Head of caudate nucleus (tissue), 42 donors: ENCODE data around the gene MSH5.
"Not testable (repeated sequence)": the region's sequence is repeated elsewhere in the genome, so short reads cannot be mapped to it uniquely, and the experiment has no call there.

ENCODE experiments used
- DNase-seq, 42 donors: peaks; one replicate each; pipeline versions ENCODE4 v3.0.0 to v3.0.0-alpha.2; 2020 to 2021; ENCODE audit warnings: mixed read lengths in 7 of 42
- intact Hi-C: fragments of 100-400 bp; cut with DNase I; formaldehyde crosslinking; loops from one replicate; pipeline ENCODE4 v1.15.0; 2022

MSH5 gene

DNA sequence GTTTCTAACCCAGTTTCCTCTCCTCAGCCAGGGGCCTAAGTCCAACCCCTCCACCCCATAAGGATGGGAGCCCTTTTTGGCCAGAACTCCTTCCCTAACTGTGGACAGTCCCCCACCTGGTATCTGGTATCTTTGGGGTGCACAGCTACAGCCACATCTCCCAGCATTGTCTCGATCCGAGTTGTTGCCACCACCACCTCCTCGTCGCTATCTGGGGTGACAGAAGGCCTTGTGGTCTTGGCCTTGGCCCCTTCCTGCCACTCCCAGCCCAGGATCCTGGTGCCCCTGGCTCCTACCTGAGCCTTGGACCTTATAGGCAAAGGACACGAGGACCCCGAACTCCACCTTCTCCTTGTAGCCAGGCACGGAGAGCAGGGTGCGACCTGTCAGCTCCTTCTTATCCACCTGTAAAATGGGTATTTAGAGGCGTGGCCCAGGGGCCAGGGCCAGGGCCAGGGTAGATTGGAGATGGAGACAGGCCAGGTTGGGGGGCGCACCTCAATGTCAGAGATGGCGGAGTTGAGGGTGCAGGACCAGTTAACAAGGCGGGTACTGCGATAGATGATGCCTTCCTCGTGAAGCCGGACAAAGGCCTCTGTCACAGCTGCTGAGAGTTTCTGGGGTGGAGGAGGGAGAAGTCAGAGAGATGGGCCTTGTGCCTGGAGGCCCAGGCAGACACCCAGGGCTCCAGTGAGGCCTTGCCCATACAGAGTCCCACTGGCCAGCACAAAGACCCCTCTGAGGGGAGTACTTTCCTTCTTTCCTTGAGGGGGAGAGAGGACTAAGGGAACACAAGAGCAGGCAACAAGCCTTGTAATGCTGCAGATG, 44.5 kb downstream of the MSH5 start:
- DNase-seq = peak in 1 of 42 donors; percentile 32
- intact Hi-C loops = no loop called here

DNA sequence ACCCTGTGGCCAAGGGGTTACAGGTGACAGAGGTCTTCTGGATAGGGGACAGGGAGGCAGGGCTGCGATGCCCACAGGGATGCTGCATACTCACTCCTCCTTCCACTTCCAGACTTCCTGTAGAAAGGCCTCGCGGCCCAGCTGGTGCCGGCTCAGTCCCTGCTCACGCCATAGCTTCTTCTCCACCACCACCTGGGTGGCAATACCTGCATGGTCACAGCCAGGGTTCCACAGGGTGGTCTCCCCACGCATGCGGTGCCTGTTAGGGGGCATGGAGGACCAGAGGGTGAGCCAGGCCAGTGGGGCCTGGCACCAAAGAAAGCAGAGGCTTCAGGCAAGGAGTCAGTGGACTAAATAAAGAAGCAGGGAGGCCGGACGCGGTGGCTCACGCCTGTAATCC, 45.7 kb downstream of the MSH5 start:
- DNase-seq = no peak
- intact Hi-C loops = no loop called here

DNA sequence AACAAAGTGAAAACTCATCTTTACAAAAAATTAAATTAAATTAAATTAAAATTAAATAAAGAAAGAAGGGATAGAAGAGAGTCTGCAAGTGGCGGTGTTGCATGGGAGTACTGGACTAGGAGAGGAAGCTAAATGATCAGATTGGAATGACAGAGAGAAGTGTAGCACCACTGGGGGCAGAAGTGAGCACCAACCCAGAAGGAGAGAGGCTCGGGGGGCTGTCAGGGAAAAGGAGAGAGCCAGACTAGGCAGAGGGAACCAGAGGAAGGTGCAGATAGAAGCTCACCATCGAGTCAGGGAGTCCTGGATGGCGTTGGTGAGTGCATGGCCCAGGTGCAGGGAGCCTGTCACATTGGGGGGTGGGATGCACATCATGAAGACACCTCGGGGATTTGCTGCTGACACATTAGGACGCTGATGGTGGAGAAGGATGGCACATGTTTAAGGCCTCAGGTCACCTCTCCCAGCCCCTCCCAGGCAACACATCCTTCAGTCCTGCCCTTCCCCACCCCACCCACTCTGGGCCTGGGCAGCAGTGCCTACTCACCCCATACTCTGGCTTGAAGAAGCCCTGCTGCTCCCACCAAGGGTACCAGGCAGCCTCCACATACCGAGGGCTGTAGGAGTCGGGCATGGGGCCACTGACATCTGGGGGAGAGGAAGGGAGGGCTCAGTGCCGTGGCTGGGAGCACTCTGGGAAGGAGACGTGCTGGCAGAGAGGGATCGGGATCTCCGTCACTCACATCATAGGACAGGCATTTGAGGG, 51.7 kb downstream of the MSH5 start:
- intact Hi-C loops = no loop called here
- peak in 26 of 42 donors; percentile 25 to 73 (median 56) for DNase-seq

DNA sequence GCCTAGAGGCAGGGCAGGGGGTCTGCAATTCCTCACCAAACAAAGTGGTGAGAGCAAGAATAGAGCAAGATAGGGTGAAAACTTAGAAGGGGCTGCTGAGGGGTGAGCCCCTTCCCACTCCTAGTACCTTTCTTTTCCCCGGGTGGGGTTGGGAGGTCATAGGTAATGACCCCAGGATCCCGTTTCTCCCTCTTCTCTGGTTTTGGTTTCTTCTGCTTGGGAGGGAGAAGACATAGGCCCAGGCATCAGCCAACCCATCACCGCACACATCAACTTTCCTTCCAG, 52.2 kb downstream of the MSH5 start:
- intact Hi-C loops = no loop called here
- no peak for DNase-seq

DNA sequence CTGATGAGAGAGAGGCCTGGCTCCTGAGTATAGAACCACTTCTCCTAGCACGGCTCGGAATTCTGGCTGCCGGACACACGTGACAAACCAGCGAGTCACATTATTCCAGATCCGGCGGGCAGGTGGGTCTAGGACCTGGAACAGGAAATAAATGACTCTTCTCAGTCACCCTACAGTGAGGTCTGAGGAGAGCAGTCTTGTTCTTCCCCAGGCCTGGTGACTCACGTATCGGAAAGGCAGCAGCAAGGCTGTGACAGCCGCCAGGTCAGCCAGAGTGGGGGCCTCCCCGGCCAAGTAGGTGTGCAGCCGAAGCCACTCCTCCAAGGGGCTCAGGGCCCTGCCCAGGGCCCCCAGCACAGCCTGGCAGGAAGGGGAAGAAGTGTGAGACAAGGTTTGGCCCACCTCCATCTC, 53.0 kb downstream of the MSH5 start:
- DNase-seq = no peak
- intact Hi-C loops = no loop called here

DNA sequence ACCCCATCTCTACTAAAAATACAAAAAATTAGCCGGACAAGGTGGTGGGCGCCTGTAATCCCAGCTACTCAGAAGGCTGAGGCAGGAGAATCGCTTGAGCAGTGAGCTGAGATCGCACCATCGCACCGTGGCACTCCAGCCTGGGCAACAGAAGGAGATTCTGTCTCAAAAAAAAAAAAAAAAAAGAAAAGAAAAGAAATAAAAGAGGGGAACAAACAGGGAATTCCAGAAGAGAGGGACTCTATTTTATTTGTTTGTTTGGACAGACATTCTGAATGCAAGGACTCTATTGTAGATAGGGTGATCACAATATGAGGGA, 54.1 kb downstream of the MSH5 start:
- intact Hi-C loops, DNase-seq: not testable (repeated sequence)

DNA sequence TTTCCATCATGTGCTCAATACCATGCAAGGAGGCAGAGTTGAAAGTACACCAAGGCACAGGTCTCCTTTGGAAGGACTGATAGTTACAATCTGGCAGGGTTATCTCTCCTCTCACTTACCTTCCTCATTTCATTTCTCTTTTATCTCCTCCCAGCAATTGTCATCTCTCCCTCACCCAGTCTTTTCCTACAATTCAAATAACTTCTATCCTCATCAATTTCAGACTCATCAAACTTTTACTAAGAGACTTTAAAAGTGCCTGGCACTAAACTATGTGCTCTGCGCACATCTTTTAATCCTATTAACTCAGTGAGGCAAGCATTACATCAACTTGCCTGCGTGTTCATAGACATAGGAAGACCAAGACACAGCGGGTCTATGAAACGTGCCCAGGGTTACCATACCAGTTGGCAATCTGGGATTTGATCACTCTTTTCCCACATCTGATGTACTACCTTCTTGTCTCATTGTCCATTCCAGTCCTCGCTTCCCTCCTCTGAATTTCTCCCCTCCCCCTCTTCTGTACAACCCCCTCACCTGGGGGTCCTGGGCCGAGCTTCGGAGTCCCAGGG, 54.6 kb downstream of the MSH5 start:
- intact Hi-C loops = no loop called here
- peak in 1 of 42 donors; percentile 10 for DNase-seq

DNA sequence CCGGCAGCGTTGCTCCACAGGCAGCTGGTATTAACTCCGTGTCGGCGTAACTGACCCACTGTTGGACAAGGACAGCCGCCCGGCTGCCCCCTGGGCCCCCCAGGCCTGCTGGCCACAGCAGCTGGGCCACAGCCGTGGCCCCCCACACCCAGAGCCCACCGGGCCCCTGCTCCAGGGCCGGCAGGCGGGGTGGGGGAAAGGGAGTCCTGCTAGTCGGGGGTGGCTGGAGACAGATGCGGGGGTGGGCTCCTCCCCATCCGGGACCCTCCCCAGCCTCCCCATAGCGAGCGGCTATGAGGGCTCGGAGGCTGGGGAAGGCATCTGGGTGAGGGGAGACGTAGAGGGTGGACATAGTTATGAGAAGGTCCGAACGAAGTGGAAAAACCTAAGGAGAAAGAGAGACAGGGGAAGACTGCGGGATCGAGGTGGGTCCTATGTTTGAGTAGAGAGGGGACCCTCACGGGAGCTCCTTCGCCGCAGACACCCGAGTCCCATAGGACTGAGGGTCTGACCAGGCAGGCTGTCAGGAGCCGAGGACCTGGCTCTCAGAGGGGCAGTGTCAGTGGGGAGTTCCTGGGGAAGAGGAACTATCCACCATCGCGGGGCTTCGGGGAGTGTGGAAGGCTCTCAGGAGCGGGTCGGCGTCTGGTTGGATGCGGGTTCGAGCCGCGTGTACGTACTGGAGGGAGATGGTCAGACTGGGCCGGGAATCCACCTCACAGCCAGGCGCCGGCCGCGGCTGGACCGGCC, 55.2 kb downstream of the MSH5 start:
- DNase-seq = peak in 1 of 42 donors; percentile 26
- intact Hi-C loops = loop anchor here (5.0 kb wide), 1 partner anchor 58 kb away; the partner anchor contains the start of gene CLIC1

DNA sequence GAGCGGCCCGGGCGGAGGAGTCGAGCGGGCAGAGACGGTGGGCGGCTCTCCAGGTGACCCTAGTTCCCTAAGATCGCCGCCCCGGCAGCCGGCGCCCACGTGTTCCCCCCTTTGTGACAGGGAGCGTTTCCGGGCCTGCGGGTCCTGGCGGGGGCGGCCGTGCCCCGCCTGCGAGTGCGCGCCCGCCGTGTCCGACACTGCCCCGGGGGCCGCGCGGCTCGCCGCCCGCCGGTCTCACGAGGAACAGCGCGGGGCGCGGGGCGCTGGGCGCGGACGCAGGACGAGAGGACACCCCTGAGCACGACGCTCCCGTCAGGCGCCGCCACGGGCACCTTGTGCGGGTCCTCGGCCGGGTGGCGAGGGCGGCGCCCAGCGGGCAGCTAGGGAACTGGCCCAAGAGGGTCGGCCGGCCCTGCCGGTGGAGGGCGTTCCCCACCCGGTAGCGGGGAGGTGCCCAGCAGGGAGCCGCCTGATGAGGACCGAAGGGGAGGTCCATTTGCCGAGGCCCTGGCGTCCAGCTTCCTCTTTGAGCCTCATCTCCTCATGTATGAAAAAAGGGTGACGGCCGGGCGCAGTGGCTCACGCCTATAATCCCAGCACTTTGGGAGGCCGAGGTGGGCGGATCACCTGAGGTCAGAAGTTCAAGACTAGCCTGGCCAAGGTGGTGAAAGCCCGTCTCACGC, 56.0 kb downstream of the MSH5 start, which contains the start of gene VARS1:
VARS1 (minus strand) TSS at position 137 of the 683 bp plus-strand sequence. CDS start 535 bp downstream, outside the sequence.
- DNase-seq = peak; percentile 66 to 96 (median 89)
- intact Hi-C loops = loop anchor here (5.0 kb wide), 1 partner anchor 58 kb away; the partner anchor contains the start of gene CLIC1

DNA sequence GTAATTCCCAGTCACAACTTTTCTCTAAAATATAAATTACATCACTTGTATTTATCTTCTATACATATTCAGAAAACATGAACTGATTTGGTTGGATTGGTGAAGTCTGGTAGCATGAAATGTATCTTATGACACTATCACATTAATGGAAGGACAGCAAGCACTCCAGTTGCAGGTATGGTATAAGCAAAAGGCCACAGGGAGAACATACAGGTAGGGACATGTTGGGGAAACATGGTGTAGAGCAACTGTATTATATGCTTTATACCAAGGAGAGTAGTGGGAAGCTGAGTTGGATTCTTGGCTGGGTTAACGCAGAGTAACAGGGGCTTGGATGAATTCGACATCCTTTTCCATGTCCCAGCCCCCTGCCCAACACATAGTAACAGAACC, 57.2 kb downstream of the MSH5 start:
- DNase-seq = no peak
- intact Hi-C loops = loop anchor here (5.0 kb wide), 1 partner anchor 60 kb away; the partner anchor contains the start of gene CLIC1

DNA sequence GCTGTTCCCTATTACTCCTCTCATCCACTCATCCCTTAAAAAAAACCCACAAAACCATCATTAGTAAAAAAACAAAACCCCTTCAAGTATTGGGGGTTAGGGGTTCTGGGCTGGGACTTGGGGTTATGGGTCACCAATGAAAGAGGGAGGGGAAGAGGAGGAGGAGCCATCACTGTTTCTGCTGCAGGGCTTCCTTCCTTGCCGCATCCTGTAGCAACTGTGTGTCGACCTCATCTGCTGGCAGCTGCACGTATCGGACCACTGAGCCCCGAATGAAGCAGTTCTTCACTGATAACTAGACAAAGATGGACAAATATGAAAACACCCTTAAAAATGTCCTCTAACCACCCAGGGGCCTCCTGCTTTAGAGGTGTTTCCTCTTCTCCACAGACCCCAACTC, 57.8 kb downstream of the MSH5 start:
- intact Hi-C loops = loop anchor here (5.0 kb wide), 1 partner anchor 60 kb away; the partner anchor contains the start of gene CLIC1
- DNase-seq = no peak

DNA sequence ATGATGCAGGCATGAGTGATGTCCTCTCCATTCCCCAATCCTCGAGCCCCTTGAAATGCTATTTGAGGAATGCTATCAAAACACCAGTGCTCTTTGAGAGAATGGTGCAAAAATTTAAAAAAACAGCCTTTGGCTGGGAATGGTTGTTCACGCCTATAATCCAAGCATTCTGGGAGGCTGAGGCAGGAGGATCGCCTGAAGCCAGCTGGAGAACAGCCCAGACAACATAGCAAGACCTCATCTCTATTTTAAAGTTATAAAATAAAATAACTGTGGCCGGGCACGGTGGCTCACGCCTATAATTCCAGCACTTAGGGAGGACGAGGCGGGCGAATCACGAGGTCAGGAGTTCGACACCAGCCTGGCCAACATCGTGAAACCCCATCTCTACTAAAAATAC, 60.0 kb downstream of the MSH5 start:
- intact Hi-C loops = loop anchor here (5.0 kb wide), 1 partner anchor 62 kb away; the partner anchor contains the start of gene CLIC1
- DNase-seq = no peak

DNA sequence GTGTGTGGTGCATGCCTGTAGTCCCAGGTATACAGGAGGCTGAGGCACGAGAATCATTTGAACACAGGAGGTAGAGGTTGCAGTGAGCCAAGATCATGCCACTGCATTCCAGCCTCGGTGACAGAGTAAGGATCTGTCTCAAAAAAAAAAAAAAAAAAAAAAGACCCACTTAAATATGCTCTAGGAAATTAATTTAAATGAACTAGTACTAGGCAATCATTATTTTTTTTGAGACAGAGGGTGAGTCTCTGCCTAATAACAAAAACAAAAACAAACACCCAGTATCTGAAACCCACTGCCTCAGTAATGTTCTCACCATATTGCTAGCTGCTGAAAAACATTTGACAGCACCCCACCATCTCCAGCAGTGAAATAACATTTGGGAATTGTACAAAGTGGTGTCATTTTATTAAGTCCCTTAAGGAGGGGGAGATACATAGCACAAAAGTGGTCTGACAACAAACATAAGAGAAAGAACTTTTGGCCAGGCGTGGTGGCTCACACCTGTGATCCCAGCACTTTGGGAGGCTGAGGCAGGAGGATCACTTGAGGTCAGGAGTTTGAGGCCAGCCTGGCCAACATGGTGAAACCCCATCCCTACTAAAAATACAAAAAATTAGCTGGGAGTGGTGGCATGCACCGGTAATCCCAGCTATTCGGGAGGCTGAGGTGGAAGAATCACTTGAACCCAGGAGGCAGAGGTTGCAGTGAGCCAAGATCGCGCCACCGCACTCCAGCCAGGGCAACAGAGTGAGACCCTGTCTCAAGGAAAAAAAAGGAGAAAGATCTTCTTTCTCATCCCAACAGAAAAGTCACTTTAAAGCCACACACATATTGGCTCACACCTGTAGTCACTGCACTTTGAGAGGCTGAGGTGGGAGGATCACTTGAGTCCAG, 61.5 kb downstream of the MSH5 start:
- intact Hi-C loops, DNase-seq: not testable (repeated sequence)

DNA sequence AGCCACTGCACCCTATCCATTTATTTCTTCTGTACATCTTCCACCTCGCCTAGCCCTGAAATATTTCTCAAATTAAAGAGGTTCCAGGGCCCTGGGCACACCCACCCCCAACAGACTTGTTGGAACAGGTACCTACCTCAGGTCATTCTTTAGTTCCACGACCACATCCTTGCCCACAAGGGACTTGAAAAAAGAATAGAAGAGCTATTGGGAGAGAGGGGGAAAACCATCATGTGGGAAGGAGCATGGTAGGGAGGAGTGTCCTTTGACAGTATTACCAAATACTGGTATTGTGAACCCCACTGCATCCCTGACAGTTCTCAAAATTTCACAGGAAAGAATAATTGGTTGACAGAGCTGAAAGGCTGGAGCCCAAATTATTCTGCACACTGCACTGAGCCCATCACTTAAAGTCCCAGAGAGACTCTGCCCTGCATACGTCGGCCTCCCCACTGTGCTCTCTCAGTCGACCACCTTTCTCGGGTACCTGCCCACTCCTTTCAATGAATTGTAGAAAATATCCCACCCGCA, 66.2 kb downstream of the MSH5 start:
- peak in 1 of 42 donors; percentile 6 for DNase-seq
- intact Hi-C loops = no loop called here

DNA sequence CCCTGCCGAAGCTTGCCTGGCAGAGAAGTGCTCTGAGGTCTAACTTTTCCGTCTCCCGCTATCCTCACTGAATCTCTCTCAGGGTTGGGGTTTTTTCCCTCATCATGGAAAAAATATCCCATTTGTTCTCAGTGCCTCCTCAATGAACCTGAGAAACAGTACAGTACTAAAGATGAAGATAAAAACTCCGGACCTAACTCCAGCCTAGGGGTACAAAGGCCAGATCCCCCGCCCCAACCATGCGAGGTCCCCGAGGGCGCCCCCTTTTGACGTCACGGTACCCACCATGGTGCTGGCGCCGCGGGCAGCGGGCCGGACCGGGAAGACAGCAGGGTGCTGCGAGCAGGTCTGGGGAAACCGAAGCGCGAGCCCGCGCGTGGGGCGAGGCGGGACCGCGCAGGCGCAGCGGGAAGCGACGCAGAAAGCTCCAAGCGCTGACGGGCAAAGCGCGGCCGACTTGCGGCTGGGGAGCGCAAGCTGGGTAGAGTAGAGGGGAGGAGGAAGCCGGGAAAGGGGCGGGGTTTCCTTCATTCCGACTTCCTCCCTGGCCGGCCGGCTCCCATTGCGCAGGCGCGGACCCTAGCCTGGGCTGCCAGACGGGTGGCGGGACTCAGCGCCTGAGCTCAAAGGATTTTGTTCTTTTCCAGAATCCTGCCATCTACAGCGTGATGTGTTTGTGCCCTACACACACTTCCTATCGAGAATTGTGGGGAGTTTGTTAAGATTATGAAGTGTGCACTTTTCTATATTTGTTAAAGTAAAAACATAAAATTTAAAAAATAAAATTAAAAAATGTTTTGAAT, 66.9 kb downstream of the MSH5 start, which contains the start of gene LSM2:
LSM2 (minus strand) TSS at position 497 of the 803 bp plus-strand sequence; CDS start at position 288, 209 bp downstream.
- DNase-seq = peak; percentile 94 to 99 (median 98)

DNA sequence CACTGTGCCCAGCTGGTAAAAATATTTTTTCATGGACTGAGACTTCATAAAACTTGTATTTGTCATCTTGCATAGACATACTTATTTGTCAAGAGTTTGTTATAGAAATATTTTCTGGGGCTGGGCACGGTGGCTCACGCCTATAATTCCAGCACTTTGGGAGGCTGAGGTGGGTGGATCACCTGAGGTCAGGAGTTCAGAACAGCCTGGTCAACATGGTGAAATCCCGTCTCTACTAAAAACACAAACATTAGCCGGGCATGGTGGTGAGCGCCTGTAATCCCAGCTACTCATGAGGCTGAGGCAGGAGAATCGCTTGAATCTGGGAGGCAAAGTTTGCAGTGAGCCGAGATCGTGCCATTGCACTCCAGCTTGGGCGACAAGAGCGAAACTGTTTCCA, 68.8 kb downstream of the MSH5 start:
- DNase-seq, intact Hi-C loops: not testable (repeated sequence)

More for the DNA sequence above, 66.9 kb downstream of the MSH5 start, which contains the start of gene LSM2:
- intact Hi-C loops = no loop called here
